ENCODE measurements around the gene FGF14.

The FGF14 gene

DNA sequence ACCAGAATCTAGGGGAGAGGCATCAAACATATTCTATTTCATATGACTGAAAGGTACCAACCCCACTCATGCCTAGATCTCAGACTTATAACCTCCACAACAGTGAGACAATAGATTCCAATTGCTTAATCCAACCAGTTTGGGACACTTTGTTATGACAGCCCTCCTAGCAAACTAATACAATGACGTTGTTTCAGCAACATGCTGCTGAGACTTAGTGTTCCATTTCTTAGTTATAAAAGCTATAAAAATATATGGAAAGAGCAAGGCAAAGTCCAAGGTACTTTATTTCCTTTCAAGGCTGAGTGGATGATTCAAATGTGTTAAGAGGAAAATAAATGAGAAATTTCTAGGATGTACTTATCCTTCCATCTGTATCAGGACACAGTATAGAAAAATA is 352.0 kb downstream of the FGF14 start:
- no peak for DNase-seq (ENCODE audit: low read depth)
- TF ChIP-seq, protein P1, sequence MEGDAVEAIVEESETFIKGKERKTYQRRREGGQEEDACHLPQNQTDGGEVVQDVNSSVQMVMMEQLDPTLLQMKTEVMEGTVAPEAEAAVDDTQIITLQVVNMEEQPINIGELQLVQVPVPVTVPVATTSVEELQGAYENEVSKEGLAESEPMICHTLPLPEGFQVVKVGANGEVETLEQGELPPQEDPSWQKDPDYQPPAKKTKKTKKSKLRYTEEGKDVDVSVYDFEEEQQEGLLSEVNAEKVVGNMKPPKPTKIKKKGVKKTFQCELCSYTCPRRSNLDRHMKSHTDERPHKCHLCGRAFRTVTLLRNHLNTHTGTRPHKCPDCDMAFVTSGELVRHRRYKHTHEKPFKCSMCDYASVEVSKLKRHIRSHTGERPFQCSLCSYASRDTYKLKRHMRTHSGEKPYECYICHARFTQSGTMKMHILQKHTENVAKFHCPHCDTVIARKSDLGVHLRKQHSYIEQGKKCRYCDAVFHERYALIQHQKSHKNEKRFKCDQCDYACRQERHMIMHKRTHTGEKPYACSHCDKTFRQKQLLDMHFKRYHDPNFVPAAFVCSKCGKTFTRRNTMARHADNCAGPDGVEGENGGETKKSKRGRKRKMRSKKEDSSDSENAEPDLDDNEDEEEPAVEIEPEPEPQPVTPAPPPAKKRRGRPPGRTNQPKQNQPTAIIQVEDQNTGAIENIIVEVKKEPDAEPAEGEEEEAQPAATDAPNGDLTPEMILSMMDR (conservative IDR thresholded peaks at IDR 0.05; ENCODE audit: low read depth, low read length), result no peak
- H3K4me3 ChIP-seq (ENCODE audit: low read depth, low read length), result no peak overlapping the region

DNA sequence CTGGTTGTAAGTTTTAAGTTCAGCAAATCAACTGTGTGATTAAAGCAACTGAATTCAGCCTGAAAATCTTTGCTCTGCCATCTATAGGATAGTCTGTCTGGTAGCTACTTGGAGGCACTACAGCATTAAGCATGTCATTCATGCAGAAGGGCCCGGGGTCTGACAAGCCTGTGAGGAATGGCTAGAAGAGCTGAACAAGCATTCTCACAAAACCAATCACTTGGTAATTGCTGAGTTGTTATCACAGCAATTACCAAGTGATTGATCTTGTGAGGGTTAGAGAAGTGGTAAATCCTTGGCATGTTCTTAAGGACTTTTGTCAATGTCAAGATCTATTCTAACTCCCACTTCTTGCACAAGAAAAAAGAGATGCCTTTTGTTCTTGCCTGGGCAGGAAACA is 356.1 kb downstream of the FGF14 start:
- no peak for DNase-seq (ENCODE audit: low read depth)
- TF ChIP-seq, protein P1 (conservative IDR thresholded peaks at IDR 0.05; ENCODE audit: low read depth, low read length), result no peak
- H3K4me3 ChIP-seq (ENCODE audit: low read depth, low read length), result no peak overlapping the region

DNA sequence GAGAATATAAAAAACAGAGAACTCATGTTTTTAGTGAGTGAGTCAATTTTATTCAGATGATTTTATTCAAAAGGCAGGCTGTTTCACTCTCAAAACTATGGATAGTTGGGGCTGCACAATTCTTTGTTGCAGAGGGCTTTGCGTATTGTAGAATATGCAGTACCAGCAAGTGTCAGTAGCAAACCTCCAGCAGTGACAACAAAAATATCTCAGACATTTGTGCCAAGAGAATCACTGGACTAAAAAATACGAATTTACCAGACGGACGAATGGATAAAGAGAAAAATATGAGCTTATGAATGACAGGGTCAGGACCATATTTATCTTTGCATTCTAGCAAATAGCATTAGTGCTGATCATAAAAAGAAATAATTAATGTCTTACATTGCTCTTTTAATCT is 359.1 kb downstream of the FGF14 start:
- DNase-seq (ENCODE audit: low read depth), result no peak
- TF ChIP-seq, protein P1 (conservative IDR thresholded peaks at IDR 0.05; ENCODE audit: low read depth, low read length), result no peak
- no peak overlapping the region for H3K4me3 ChIP-seq (ENCODE audit: low read depth, low read length)

DNA sequence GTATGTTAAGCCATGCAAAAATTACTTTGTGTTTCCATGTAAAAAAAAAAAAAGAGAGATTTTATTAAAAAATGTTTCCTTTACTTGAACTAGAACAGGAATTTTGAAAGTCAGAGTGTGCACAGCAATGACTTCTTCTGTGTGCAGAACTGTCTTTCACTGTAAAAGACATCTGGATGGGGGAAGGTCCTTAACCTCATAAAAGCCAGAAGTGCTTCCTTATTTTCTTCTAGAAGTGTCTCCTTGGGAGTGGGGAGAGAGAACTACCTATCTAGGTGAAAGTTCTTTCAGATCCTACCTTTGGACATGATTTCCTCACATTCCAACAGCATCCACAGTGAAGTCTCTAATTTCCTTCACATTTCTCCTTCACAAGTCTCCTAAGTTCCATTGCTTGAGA is 360.3 kb downstream of the FGF14 start:
- no peak for DNase-seq (ENCODE audit: low read depth)
- H3K4me3 ChIP-seq (ENCODE audit: low read depth, low read length), result no peak overlapping the region
- TF ChIP-seq, protein P1 (conservative IDR thresholded peaks at IDR 0.05; ENCODE audit: low read depth, low read length), result no peak

- no peak overlapping the region for H3K4me3 ChIP-seq (ENCODE audit: low read depth, low read length)
- DNase-seq (ENCODE audit: low read depth), result no peak
- TF ChIP-seq, protein P1 (conservative IDR thresholded peaks at IDR 0.05; ENCODE audit: low read depth, low read length), result no peak
Measured at GRCh38 chr13:102040812-102041211, 361.0 kb downstream of the FGF14 start.

DNA sequence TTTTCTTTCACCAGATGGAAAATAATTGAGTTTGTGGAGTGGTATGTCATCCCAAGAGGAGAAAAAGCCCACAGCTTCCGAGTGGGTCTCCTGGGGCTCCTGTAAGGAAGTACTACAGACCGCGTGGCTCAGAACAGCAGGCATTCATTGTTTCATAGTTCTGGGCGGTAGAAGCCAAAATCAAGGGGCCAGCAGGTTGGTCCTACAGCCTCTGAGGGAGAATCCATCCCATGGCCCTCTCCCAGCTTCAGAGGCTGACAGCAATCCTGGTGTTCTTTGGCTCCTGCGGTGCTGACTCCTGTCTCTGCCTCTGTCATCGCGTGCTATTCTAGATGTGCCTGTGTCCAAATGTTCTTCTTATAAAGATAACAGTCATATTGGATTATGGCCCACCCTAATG is 362.6 kb downstream of the FGF14 start:
- DNase-seq (ENCODE audit: low read depth), result no peak
- H3K4me3 ChIP-seq (ENCODE audit: low read depth, low read length), result no peak overlapping the region
- TF ChIP-seq, protein P1 (conservative IDR thresholded peaks at IDR 0.05; ENCODE audit: low read depth, low read length), result no peak

GRCh38 chr13:102038787-102039186 is 363.1 kb downstream of the FGF14 start:
- H3K4me3 ChIP-seq (ENCODE audit: low read depth, low read length), result no peak overlapping the region
- DNase-seq (ENCODE audit: low read depth), result no peak
- TF ChIP-seq, protein P1 (conservative IDR thresholded peaks at IDR 0.05; ENCODE audit: low read depth, low read length), result no peak

All from choroid plexus epithelial cell (primary cell).